KG1 (cell line): ENCODE data around the gene HSPB1.
"Not testable (repeated sequence)": the region's sequence is repeated elsewhere in the genome, so short reads cannot be mapped to it uniquely, and the experiment has no call there.

Experiments
- DNase-seq: peaks from one replicate; lab custom pipeline; 2025; lab: John Stamatoyannopoulos, UW

Gene HSPB1

GRCh38 chr7:76302347-76303201, at the start of gene HSPB1:
Gene HSPB1 (plus strand): TSS chr7:76302673. CDS start chr7:76302713, 40 bp downstream.
- DNase-seq, result no peak

- DNase-seq, result no peak
Measured at GRCh38 chr7:76254781-76255180, 47.7 kb upstream of the HSPB1 start.

GRCh38 chr7:76257973-76258372, 44.5 kb upstream of the HSPB1 start:
- DNase-seq, result no peak

- no peak for DNase-seq
Measured at GRCh38 chr7:76259124-76260093, 43.1 kb upstream of the HSPB1 start.

GRCh38 chr7:76260171-76260703, 42.2 kb upstream of the HSPB1 start:
- no peak for DNase-seq

GRCh38 chr7:76261329-76261728, 41.1 kb upstream of the HSPB1 start:
- no peak for DNase-seq

GRCh38 chr7:76261931-76262330, 40.5 kb upstream of the HSPB1 start:
- no peak for DNase-seq

GRCh38 chr7:76262683-76263402, 39.6 kb upstream of the HSPB1 start:
- peak; percentile 51 for DNase-seq

- DNase-seq, result no peak
Measured at GRCh38 chr7:76265299-76265698, 37.2 kb upstream of the HSPB1 start.

GRCh38 chr7:76267107-76267893, 35.2 kb upstream of the HSPB1 start:
- no peak for DNase-seq

- no peak for DNase-seq
Measured at GRCh38 chr7:76267894-76268183, 34.6 kb upstream of the HSPB1 start.

- DNase-seq, result no peak
Measured at GRCh38 chr7:76268376-76268775, 34.1 kb upstream of the HSPB1 start.

GRCh38 chr7:76269895-76270294, 32.6 kb upstream of the HSPB1 start:
- DNase-seq, result no peak

GRCh38 chr7:76271384-76271783, 31.1 kb upstream of the HSPB1 start:
- DNase-seq, result not testable (repeated sequence)

- DNase-seq, result no peak
Measured at GRCh38 chr7:76272142-76272541, 30.3 kb upstream of the HSPB1 start.

- DNase-seq, result no peak
Measured at GRCh38 chr7:76272851-76273497, 29.5 kb upstream of the HSPB1 start.

- no peak for DNase-seq
Measured at GRCh38 chr7:76273503-76273902, 29.0 kb upstream of the HSPB1 start.

- DNase-seq, result no peak
Measured at GRCh38 chr7:76278540-76278939, 23.9 kb upstream of the HSPB1 start.

GRCh38 chr7:76280408-76280807, 22.1 kb upstream of the HSPB1 start:
- no peak for DNase-seq

- no peak for DNase-seq
Measured at GRCh38 chr7:76281006-76281705, 21.3 kb upstream of the HSPB1 start.
